NCI-H446 treated with DMSO at 0.1 percent for 48 hours (cell line): ENCODE data around the gene LRRC52.
"Not testable (repeated sequence)": the region's sequence is repeated elsewhere in the genome, so short reads cannot be mapped to it uniquely, and the experiment has no call there.

Experiments
- DNase-seq: peaks from one replicate; lab custom pipeline; 2025; lab: John Stamatoyannopoulos, UW

LRRC52 gene

GRCh38 chr1:165581926-165582325 lies 38.1 kb downstream of the LRRC52 start:
- no peak for DNase-seq

GRCh38 chr1:165586398-165586797 lies 42.6 kb downstream of the LRRC52 start:
- DNase-seq: no peak

- DNase-seq: not testable (repeated sequence)
These were observed 47.6 kb downstream of the LRRC52 start for GRCh38 chr1:165591391-165591790.

GRCh38 chr1:165592945-165593823 lies 49.4 kb downstream of the LRRC52 start:
- DNase-seq: peak; percentile 21

- no peak for DNase-seq
These were observed 51.6 kb downstream of the LRRC52 start for GRCh38 chr1:165595246-165595938.

- DNase-seq: peak; percentile 92
These were observed 54.3 kb downstream of the LRRC52 start for GRCh38 chr1:165597883-165598675.

- DNase-seq: no peak
These were observed 54.9 kb downstream of the LRRC52 start for GRCh38 chr1:165598676-165599059.

- DNase-seq: no peak
These were observed 57.0 kb downstream of the LRRC52 start for GRCh38 chr1:165600793-165601192.

- no peak for DNase-seq
These were observed 60.0 kb downstream of the LRRC52 start for GRCh38 chr1:165603810-165604209.

- DNase-seq: no peak
These were observed 61.4 kb downstream of the LRRC52 start for GRCh38 chr1:165605246-165605645.

GRCh38 chr1:165606676-165607075 lies 62.9 kb downstream of the LRRC52 start:
- not testable (repeated sequence) for DNase-seq

- DNase-seq: no peak
These were observed 67.1 kb downstream of the LRRC52 start for GRCh38 chr1:165610866-165611265.

- DNase-seq: no peak
These were observed 68.3 kb downstream of the LRRC52 start for GRCh38 chr1:165612062-165612461.
